NCI-H748 (cell line): ENCODE measurements around the gene CDK5R2.

ENCODE experiments used
- DNase-seq: peaks from one replicate; lab custom pipeline; 2025; ENCODE audit not compliant: unreplicated experiment; lab: John Stamatoyannopoulos, UW

Gene CDK5R2

DNA sequence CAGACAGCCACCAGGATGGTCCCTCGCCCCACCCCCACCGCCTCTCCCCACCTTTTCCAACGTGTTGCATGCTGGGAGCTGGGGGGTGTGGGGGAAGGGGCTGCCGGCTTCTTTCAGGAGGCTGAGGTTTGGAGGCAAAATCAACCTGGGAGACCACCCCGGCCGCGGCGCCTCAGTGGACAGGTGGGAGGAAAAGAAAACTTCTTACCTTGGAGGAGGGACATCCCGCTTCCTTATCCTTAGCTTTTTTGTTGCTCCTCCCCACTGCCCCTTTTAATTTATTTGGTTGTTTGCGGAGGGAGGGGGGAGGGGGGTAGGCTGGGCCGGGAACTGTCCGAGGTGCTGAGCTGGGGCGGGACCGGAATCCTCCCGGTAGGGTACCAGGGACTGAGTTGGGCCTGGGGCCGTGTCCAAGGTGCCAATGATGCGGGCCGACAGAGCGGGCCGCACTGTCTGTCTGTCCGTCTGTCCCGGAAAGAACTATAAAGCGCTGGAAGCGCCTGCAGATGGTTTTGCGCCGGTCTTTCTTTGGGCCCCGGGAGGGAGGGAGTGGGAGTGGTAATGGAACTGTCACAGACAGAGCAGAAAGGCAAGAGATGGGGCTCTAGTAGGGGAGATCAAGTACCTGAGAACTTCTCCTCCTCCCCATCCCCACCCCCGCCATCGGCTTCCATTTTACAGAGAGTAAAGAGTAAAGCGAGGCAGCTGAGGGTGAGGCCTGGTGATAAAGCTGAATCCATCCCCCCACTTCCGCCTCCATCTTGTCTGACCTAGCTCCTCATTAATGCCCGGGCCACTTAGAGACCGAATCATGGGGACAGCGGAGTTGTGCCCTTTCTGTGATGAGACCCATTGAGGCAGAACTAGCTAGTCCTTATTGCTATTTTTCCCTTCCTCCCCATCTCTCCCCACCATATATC is 2.4 kb downstream of the CDK5R2 start:
- peak; percentile 81 for DNase-seq

- DNase-seq: peak; percentile 98
Observed at GRCh38 chr2:218962859-218963492, 3.5 kb downstream of the CDK5R2 start.

DNA sequence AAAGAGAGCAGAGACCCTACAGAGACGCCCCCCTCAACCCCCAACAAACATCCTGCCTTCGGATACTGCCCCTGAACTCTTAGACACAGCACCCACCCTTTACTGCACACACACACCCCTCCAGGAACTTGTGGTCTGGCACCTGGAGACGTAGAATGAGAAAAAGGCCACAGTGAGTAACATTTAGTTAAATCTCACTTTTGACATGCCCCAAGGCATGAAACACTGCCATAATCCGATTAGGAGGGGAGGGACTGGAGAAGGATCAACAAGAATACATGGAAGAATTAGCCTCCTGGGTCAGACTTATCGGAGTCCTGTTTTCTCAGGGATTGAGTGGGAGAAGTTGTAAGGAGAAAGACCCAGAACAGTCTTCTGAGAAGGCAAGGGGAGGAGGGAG is 4.1 kb downstream of the CDK5R2 start:
- DNase-seq: no peak

DNA sequence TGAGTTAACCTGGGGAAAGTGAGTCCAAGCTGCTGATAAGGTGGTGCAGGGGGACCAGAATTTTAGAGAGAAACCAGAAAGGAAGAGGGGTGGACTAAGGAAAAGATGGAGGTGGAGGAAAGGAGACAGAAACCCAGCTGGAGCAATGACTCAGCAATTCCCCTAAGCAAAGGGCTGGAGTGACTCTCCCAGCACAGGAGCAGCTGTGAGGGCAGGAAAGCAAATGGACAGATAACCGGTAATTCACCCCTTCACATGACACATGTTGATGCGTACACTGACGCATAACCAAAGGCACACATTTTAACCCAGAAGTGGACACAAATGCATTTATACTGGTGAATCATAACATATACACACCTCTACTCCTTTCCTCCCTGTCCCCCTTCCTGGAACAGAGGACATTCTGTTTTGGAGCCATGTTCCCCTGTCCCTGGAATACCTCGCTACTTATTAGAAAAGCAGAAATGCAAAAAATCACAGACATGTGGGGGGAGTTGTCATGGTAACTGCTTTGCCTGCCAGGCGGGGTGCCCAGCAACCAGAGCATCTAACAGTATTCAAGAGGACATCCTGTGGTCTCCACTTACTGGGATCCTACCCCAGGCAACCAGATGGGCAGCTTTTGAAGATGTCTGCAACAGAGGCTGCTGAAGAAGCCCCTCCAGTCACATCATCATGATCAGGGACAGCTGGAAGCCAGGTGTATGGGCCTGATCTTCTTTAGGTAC is 4.7 kb downstream of the CDK5R2 start:
- peak; percentile 71 for DNase-seq

DNA sequence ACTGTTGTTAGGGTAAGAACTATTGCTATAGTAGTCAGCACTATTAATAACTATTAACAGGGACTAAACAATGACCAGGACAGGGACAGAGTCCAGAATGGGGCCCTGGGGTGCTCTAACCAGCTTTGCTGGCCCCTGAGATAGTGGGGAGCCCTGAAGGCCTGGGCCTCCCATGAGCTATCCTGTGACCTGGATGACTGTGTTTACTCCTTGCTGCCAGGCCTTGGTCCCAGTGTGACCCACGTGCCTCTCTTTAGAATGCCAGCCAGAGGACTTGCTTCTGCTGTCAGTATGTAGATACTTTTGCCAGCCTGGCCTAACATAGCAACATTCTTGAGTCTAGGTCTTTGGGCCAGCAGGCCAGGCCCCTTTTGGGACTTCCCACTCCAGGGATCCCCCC is 11.4 kb downstream of the CDK5R2 start:
- DNase-seq: no peak

- DNase-seq: no peak
Observed at GRCh38 chr2:218975060-218975777, 15.8 kb downstream of the CDK5R2 start.

DNA sequence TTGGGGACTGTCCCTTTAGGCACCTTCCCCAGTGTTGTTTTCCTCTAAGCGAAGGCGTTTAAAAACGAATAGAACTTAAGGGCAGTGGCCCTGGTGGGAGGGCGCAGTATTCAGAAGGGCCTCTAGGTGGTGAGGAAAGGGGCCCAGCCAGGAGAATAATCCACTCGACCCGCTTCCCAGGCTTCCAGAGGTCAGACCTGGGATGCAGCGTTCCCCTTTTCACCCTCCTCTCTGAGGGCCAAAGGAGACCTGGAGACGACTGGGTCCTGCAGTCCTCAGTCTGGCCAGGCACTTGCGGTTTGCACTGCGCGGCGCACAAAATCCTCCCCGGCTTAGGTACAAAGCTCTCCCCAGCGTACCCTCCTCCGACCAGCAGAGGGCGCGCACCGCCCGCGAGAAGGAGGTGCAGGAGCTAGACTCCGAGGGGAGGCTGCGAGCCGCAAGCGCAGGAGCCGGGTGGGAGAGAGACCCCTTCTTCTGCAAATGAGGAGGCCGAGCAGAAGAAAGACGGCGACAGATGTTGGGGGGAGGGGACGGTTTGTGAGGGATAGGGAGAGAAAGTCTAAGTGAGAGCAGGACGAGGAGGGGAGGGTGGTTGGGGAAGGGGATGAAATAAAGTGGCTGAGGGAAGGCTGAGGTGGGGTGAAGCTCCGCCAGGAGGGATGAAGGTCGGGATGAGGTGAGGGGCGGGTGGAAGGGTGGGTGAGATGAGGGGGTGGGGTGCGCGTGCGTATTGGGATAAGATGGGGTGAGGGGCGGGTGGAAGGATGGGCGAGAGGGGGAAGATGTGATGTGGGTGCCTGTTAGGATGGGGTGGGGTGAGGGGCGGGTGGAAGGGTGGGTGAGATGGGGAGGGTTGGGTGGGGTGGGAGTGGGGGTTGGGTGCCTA is 20.6 kb downstream of the CDK5R2 start:
- peak; percentile 90 for DNase-seq

DNA sequence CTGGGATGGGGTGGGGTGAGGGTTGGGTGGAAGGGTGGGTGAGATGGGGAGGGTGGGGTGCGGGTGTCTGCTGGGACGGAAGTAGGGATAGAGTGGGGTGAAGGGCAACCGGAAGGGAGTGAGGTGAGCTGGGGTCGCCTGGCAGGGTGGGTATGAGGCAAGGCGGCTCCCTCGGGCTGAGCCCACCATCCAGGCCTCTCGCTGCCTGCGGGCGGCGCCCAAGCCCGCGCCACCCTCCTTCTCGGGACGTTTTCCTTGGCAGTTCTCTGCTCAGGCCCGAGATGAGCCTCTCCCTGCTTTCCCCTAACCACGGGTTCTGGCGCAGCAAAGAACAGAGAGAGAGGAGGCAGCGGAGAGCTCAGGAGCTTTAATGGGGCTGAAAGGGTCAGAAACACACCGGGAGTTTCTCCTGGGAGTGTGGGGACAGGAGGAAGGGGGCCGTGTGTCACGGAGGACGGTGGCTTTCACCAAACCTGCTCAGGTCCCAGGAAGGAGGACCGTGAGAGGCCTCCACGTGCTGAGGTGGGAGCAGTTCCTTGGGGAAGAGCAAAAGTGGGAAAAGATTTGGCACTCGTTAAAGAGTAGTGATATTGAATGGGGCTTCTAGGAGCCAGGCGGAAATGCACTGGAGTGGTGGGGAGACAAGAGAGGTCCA is 21.4 kb downstream of the CDK5R2 start:
- DNase-seq: peak; percentile 28

DNA sequence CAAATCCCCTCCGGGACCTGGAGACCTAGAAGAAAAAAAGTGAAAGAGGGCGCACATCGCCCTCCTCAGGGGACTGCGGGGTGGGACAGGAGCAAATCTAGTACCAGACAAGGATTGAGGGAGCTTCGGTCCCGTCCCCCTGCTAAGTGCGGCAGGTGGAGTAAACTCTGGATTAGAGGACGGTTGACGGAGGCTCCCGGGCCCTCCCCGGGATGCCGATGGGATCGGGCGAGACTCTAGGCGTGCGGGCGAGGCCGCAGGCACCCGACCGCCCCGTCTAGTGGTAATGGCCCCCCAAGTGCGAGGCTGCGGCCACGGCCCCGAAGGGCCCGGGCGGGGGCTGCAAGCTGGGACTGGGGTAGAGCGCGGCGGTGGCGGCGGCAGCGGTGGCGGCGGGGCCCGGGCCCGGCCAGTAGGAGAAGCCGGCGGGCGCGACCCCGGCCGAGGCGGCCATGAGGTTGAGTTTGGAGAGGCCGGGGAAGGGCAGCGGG is 22.0 kb downstream of the CDK5R2 start:
- DNase-seq: peak; percentile 42

DNA sequence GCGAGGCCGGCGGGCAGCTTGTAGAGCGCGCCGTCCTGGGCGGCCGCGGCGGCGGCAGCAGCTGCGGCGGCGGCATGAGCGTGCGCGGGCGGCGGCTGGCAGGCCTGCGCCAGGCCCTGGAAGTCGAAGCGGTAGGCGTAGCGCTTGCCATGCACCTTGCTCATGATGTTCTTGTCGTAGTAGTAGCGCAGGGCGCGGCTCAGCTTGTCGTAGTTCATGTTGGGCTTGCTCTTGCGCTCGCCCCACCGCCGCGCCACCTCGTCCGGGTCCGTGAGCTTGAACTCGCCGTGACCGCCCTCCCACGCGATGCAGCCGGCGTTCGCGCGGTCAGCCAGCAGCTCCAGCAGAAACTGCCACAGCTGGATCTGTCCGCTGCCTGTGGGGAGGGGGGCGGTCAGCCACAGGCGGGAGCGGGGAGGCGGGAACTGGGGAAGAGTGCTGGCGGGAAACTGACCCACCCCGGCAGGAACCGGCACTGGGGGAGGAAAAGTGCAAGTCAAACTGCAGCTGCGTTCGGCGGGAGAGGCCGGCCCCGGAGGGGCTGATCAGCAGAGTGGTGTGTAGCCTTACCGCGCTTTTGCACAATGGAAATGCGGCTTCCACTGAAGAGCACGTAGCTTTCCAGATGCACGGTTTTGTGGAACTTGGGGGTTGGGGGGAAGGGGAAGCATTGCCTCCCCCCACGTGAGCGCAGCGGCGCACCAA is 22.6 kb downstream of the CDK5R2 start:
- DNase-seq: peak; percentile 82

DNA sequence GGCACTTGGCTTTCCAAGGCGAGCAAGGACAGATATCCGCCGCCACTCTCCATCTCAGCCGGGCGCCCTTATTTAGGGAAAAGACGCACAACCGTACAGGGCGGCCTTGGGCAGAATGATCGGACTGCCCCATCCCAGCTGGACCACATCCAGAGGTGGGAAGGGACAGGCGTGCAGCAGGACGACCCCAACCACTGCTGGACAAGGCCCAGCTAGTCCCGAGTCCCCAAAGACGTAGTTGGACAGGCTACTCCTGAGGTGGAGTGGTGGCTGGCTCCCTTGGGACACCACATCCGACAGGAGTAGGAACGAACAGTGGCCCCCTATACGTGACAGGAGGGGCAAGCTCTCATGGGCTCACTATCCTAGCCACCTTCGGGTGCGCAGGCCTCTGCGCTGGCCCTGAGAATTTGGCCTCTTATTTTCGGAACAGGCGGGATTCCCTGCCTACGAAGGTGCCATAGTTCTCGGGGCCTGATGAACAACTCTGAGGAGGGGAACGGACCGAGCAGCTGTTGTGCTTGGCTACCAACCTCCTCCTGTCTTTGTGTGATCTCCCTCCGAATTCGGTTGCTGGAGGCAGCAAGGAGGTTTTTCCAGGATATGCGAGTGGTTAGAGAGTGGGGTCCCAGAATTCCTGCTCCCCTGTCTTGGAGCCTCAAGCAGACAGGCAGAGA is 23.3 kb downstream of the CDK5R2 start:
- DNase-seq: no peak

GRCh38 chr2:218983263-218983933 is 23.9 kb downstream of the CDK5R2 start:
- DNase-seq: no peak

DNA sequence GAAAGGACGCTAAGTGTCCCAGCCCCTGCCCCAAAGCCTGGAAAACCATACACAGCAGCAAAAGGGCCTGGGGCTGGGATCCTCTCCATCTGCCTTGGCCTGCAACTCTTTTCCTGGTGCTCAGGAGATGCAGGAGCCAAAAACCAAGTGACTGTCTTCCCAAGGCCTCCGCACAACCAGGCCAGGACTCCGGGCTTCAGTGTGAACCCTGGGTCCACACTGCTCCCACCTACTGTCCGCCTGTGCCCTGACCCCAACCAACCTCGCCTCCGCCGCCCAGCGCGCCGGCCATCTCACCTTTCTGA is 24.4 kb downstream of the CDK5R2 start:
- DNase-seq: no peak

DNA sequence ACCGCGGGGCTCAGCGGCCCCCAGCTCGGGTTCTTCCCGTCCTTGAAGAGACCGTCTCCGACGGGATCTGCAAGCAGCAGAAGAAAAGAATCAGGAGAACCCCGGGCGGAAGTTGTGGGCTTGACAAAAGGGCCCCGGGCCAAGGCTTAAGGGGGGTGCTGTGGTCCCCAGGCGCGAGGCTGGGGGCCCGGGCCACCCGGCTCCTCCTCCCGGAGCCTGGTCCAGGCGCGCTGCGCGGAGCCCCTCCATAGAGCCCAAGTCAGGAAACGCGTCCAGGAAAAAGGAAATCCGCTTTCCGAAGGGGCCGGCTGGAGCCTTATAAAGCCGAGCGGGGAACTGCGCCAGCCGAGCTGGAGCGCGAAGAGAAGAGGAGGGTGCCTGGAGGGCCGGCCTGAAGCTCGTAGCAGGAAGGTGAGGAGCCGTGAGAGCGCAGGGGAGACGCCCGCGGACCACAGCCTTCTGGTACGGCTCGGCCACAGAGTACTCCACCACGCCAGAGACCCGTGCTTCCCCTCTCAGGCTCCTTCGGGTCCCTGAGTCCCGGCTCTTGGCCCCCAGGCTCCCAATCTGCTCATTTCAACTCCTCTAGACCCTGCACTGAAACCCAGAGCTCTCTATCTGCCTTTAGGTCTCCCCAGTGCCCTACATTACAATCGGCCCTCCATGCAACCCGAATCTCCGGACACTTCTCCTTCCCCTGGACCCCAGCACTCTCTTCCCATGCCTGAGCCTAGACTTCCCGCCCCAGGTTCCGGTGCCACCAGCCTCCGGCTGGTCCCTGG is 25.0 kb downstream of the CDK5R2 start:
- DNase-seq: peak; percentile 61

DNA sequence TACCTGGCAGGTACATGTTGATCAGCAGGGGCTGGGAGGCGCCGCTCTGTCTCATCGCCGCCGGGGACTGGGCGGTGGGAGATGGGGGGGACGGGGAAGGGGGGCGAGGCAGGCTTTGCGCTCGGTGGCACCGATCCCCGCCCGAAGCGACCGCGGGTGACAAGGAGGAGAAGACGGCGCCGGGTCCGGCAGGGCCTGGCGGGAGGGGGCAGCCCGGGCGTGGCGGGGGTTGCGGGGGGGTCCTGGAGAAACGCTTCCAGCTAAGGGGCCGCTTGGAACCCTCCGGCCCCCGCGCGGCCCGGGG is 25.5 kb downstream of the CDK5R2 start, which contains the start of gene FEV:
Gene FEV (minus strand): TSS at position 164 of the 304 bp plus-strand sequence. CDS start 109 bp downstream, at position 55.
- DNase-seq: peak; percentile 68

DNA sequence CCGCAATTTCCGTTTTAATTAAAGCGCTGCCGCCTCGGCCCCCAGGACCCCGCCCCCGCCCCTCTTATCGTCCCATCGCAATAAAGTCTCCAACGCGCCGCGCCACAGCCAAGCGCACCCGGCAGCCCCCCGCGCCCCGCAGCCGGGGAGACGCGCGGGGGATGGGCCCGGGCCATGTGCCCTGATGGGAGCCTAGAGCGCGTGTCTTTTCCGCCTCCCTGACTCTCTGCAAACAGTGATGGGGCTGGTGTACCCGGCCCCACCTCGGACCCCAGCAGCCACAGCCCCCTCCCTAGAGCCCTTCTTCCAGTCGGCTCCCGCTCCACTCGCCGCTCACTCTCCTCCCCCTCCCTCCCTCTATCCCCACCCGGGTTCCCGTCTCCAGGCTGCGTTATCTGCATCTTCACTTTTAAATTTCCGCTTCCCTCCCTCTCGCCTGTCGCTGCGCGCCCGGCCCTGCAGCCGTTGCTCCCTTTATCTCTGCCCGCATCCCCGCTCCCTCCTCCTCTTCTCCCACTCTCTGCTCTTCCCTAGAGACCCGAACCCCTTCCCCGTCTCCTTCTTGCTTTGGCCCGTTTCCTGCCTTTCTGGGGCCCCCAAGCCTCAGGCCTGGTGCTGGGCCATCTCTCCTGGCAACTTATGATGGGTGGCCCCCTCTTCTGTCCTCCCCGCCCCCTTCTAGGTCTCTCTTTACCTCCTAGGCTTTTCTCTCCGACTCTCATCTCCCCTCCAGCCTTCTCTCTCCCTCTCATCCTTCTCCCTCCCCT is 26.0 kb downstream of the CDK5R2 start:
- DNase-seq: peak; percentile 29
